SK-N-SH (cell line): Measurements from ENCODE around the gene PNPLA5. TPM values are rescaled to one million over a fixed set of nuclear protein-coding genes. Genes with fewer than 3 reads are reported as not detected.

Source experiments
- CTCF ChIA-PET: fragments of 300-600, 350-600 bp; formaldehyde crosslinking; extraction: SDS; loops from one replicate; lab custom pipeline; 2021; lab: Yijun Ruan, JAX
- POLR2A ChIA-PET: fragments of 350-600 bp; sonication (Branson Sonifier 250); formaldehyde crosslinking; extraction: SDS; loops from one replicate; lab custom pipeline; 2020; ENCODE audit warnings: antibody characterized with exemption, inconsistent platforms; lab: Yijun Ruan, JAX
- DNase-seq: peaks from one replicate; pipeline ENCODE4 v3.0.0; 2012
- H2AFZ ChIP-seq: fragments of 200-600 bp; sonication (generic); 2 replicates; pipeline ENCODE4 v1.8.1; 2016; ENCODE audit warnings: antibody characterized with exemption, mild to moderate bottlenecking, low read depth
- H3F3A ChIP-seq: fragments of 200-600 bp; sonication (generic); replicated peaks from 2 replicates; pipeline ENCODE3; 2016; ENCODE audit warnings: antibody characterized with exemption, mild to moderate bottlenecking; ENCODE audit not compliant: insufficient read depth
- H3K27ac ChIP-seq, 2 experiments: fragments of 200-500 bp in 1 of 2; fragments of 200-600 bp in 1 of 2; sonication (Bioruptor generic) in 1 of 2; sonication (generic), shearing (Covaris generic) in 1 of 2; 2 replicates each; pipeline versions ENCODE4 v1.5.1 to v1.6.1; 2014 to 2016; ENCODE audit warnings: low read depth in 2 of 2, inconsistent platforms in 1 of 2, low read length in 1 of 2, mild to moderate bottlenecking in 1 of 2, mixed read lengths in 1 of 2
- H3K27me3 ChIP-seq: fragments of 200-600 bp; sonication (generic), shearing (Covaris generic); 2 replicates; pipeline ENCODE4 v1.6.1; 2016; ENCODE audit warnings: mixed run types; ENCODE audit not compliant: insufficient read depth
- H3K36me3 ChIP-seq, 2 experiments: fragments of 200-500 bp in 1 of 2; fragments of 200-600 bp in 1 of 2; sonication (Bioruptor generic) in 1 of 2; sonication (generic) in 1 of 2; replicated peaks in 1 of 2; 2 replicates each; pipeline versions ENCODE3 to v1.5.1; 2014 to 2016; ENCODE audit warnings: low read length in 1 of 2, mild to moderate bottlenecking in 1 of 2; ENCODE audit not compliant: insufficient read depth in 2 of 2, control insufficient read depth in 1 of 2
- H3K4me1 ChIP-seq, 2 experiments: fragments of 200-500 bp in 1 of 2; fragments of 200-600 bp in 1 of 2; sonication (Bioruptor generic) in 1 of 2; sonication (generic), shearing (Covaris generic) in 1 of 2; 2 replicates each; pipeline versions ENCODE4 v1.5.1 to v1.6.1; 2014 to 2016; ENCODE audit warnings: low read depth in 1 of 2, low read length in 1 of 2, mixed run types in 1 of 2; ENCODE audit not compliant: insufficient read depth in 2 of 2, control insufficient read depth in 1 of 2
- H3K4me2 ChIP-seq: fragments of 200-600 bp; sonication (generic), shearing (Covaris generic); 2 replicates; pipeline ENCODE4 v1.6.1; 2017; ENCODE audit warnings: mixed run types
- H3K4me3 ChIP-seq, 2 experiments: fragments of 200-500 bp in 1 of 2; fragments of 200-600 bp in 1 of 2; sonication (Bioruptor generic) in 1 of 2; sonication (generic), shearing (Covaris generic) in 1 of 2; 2 replicates each; pipeline versions ENCODE4 v1.5.1 to v1.8.1; 2014 to 2016; ENCODE audit warnings: low read depth in 2 of 2, inconsistent platforms in 1 of 2, low read length in 1 of 2, mild to moderate bottlenecking in 1 of 2, mixed read lengths in 1 of 2, moderate library complexity in 1 of 2
- H3K79me2 ChIP-seq: fragments of 200-600 bp; sonication (generic); 2 replicates; pipeline ENCODE4 v1.8.1; 2017; ENCODE audit warnings: mild to moderate bottlenecking; ENCODE audit not compliant: insufficient read depth
- H3K9ac ChIP-seq: fragments of 200-600 bp; sonication (generic); 2 replicates; pipeline ENCODE4 v1.6.1; 2017; ENCODE audit warnings: mixed run types
- H3K9me2 ChIP-seq: fragments of 200-600 bp; sonication (generic); 2 replicates; pipeline ENCODE4 v1.6.1; 2017; ENCODE audit warnings: mixed run types
- H3K9me3 ChIP-seq: fragments of 200-600 bp; sonication (generic); 2 replicates; pipeline ENCODE4 v1.6.1; 2017; ENCODE audit warnings: mixed run types, mild to moderate bottlenecking, moderate library complexity
- H4K20me1 ChIP-seq: fragments of 200-600 bp; sonication (generic); 2 replicates; pipeline ENCODE4 v1.6.1; 2017; ENCODE audit warnings: mild to moderate bottlenecking, mixed run types; ENCODE audit not compliant: insufficient read depth
- CHD2 ChIP-seq: fragments of 150-350 bp; IDR thresholded peaks from 2 replicates; pipeline ENCODE4 v1.6.1; 2018; ENCODE audit warnings: low read length; ENCODE audit not compliant: partially characterized antibody
- EZH2phosphoT487 ChIP-seq: fragments of 200-600 bp; sonication (generic); IDR thresholded peaks from 2 replicates; pipeline ENCODE4 v1.6.1; 2017; ENCODE audit warnings: low read depth, mixed run types, mild to moderate bottlenecking, antibody characterized with exemption, moderate library complexity, borderline replicate concordance
- FOSL2 ChIP-seq: IDR thresholded peaks from 2 replicates; pipeline ENCODE4 v1.4.0; 2012; ENCODE audit warnings: low read depth, mild to moderate bottlenecking, moderate library complexity, borderline replicate concordance
- GABPA ChIP-seq: IDR thresholded peaks from 2 replicates; pipeline ENCODE4 v1.4.0; 2012; ENCODE audit warnings: low read depth, mild to moderate bottlenecking
- GATA2 ChIP-seq: sonication (generic); formaldehyde crosslinking; IDR thresholded peaks from 2 replicates; pipeline ENCODE4 v1.5.0; 2020; ENCODE audit warnings: mild to moderate bottlenecking, missing genetic modification reagents
- JUND ChIP-seq: IDR thresholded peaks from 2 replicates; pipeline ENCODE4 v1.4.0; 2012
- MAX ChIP-seq: IDR thresholded peaks from 2 replicates; pipeline ENCODE4 v1.4.0; 2012; ENCODE audit warnings: low read depth
- MEF2A ChIP-seq: IDR thresholded peaks from 2 replicates; pipeline ENCODE4 v1.4.0; 2012; ENCODE audit warnings: low read depth, borderline replicate concordance
- MXI1 ChIP-seq: IDR thresholded peaks from 2 replicates; pipeline ENCODE4 v1.6.1; 2012; ENCODE audit warnings: mild to moderate bottlenecking, low read depth, low read length, improper control_type of control experiment
- PBX3 ChIP-seq: IDR thresholded peaks from 2 replicates; pipeline ENCODE4; 2012
- SIN3A ChIP-seq: IDR thresholded peaks from 2 replicates; pipeline ENCODE4 v1.6.1; 2012; ENCODE audit warnings: low read depth, mild to moderate bottlenecking, low read length, moderate library complexity, borderline replicate concordance
- TEAD4 ChIP-seq: IDR thresholded peaks from 2 replicates; pipeline ENCODE4 v1.4.0; 2012; ENCODE audit warnings: mild to moderate bottlenecking, borderline replicate concordance; ENCODE audit not compliant: insufficient read depth
- YY1 ChIP-seq: IDR thresholded peaks from 2 replicates; pipeline ENCODE4 v1.4.0; 2012; ENCODE audit warnings: low read depth, mild to moderate bottlenecking
- WGBS: methylation state at CpG from one replicate; pipeline ENCODE4 v1.1.6; 2017; ENCODE audit warnings: low lambda C conversion rate; 5-methylcytosine and 5-hydroxymethylcytosine counted together
- polyA plus RNA-seq, 3 experiments: library from polyadenylated mRNA; depleted of rRNA; stranded (reverse); fragments of >200 nt; gene quantifications; 2 replicates each; pipeline ENCODE4 v1.2.3, GENCODE V29; 2012
- TF ChIP-seq, protein P1 (sequence below): IDR thresholded peaks from 2 replicates; pipeline ENCODE4 v1.6.1; 2012; ENCODE audit warnings: mild to moderate bottlenecking, low read depth, low read length, moderate library complexity
- TF ChIP-seq, protein P2 (sequence below): fragments of 150-350 bp; IDR thresholded peaks from 2 replicates; pipeline ENCODE4 v1.6.1; 2016; ENCODE audit warnings: mild to moderate bottlenecking, low read depth, low read length

The PNPLA5 gene
- polyA plus RNA-seq, 1 of the 3 experiments (the other 2 are of a cell fraction) = not detected

- TF ChIP-seq, protein P1, sequence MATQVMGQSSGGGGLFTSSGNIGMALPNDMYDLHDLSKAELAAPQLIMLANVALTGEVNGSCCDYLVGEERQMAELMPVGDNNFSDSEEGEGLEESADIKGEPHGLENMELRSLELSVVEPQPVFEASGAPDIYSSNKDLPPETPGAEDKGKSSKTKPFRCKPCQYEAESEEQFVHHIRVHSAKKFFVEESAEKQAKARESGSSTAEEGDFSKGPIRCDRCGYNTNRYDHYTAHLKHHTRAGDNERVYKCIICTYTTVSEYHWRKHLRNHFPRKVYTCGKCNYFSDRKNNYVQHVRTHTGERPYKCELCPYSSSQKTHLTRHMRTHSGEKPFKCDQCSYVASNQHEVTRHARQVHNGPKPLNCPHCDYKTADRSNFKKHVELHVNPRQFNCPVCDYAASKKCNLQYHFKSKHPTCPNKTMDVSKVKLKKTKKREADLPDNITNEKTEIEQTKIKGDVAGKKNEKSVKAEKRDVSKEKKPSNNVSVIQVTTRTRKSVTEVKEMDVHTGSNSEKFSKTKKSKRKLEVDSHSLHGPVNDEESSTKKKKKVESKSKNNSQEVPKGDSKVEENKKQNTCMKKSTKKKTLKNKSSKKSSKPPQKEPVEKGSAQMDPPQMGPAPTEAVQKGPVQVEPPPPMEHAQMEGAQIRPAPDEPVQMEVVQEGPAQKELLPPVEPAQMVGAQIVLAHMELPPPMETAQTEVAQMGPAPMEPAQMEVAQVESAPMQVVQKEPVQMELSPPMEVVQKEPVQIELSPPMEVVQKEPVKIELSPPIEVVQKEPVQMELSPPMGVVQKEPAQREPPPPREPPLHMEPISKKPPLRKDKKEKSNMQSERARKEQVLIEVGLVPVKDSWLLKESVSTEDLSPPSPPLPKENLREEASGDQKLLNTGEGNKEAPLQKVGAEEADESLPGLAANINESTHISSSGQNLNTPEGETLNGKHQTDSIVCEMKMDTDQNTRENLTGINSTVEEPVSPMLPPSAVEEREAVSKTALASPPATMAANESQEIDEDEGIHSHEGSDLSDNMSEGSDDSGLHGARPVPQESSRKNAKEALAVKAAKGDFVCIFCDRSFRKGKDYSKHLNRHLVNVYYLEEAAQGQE = no peak
- TF ChIP-seq, protein P2, sequence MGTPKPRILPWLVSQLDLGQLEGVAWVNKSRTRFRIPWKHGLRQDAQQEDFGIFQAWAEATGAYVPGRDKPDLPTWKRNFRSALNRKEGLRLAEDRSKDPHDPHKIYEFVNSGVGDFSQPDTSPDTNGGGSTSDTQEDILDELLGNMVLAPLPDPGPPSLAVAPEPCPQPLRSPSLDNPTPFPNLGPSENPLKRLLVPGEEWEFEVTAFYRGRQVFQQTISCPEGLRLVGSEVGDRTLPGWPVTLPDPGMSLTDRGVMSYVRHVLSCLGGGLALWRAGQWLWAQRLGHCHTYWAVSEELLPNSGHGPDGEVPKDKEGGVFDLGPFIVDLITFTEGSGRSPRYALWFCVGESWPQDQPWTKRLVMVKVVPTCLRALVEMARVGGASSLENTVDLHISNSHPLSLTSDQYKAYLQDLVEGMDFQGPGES = no peak
- TF ChIP-seq, all 33 proteins: peak for 4
Measured at GRCh38 chr22:43883012-43883661, 8.7 kb downstream of the PNPLA5 start (continued).

DNA sequence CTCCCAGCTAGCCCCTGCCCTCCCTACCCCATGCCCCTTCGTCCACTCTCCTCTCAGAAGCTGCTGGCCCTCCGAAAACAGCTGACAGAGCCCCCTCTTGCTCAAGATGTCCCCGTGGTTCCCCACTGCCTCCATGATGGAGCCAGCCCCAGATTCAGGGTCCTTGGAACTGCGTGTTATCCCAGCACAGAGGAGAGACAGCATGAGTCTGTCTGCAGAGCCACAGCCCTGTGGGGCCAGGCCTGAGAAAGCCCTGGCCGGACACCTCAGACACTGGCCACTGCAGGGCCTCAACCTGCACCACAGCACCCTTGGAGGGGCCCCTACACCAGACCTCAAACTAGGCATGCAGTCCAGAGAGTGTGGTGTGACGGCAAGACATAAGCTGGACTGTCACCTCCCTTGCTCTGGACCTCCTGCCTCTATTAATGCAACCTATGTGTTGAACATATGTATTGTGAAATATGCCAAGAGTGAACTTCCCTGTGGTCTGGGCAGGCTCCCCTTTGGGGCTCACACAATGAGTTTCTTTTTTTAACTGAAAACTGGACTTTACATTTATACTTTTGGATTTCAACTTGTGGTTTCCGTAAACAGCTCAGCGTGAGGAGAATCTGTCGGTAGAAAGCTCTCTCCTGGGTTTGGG lies 9.6 kb downstream of the PNPLA5 start:
- H3K27me3 ChIP-seq = no peaks in the 10 kb centered on the region; the same call in 1 of the 2 replicates
- no peak overlapping the region for H3K9ac ChIP-seq
- no peaks in the 10 kb centered on the region for H3K9me2 ChIP-seq
- no peak overlapping the region for H2AFZ ChIP-seq
- no peaks in the 10 kb centered on the region for H3K79me2 ChIP-seq
- H4K20me1 ChIP-seq = no peaks in the 10 kb centered on the region
- no peak overlapping the region for H3K27ac ChIP-seq
- WGBS = 63% methylated on average over 6 of the region's 9 CpGs
- DNase-seq = no peak
- TF ChIP-seq GABPA = no peak
- TF ChIP-seq YY1 = no peak
- TF ChIP-seq, protein P1 = no peak
- TF ChIP-seq EZH2phosphoT487 = no peak
- no peak for TF ChIP-seq TEAD4
- TF ChIP-seq MAX = no peak
- TF ChIP-seq, protein P2 = no peak
- TF ChIP-seq JUND = no peak
- no peak for TF ChIP-seq MEF2A
- no peak for TF ChIP-seq MXI1
- TF ChIP-seq PBX3 = no peak
- TF ChIP-seq FOSL2 = no peak
- no peak for TF ChIP-seq CHD2
- no peak for TF ChIP-seq GATA2 (CRISPR knock-in tag)
- TF ChIP-seq SIN3A = no peak
- no peaks in the 10 kb centered on the region for H3K4me1 ChIP-seq
- no peaks in the 10 kb centered on the region for H3K36me3 ChIP-seq
- no peak overlapping the region for H3K4me2 ChIP-seq
- POLR2A ChIA-PET = no interaction called here
- H3K4me3 ChIP-seq = no peak overlapping the region
- CTCF ChIA-PET = interaction anchor here (0.6 to 2.2 kb wide), 16 partner anchors 11 to 495 kb away, joined by 3 to 21 read pairs (median 3); partner anchors contain the start of gene SAMM50
- no peaks in the 10 kb centered on the region for H3F3A ChIP-seq
- no peaks in the 10 kb centered on the region for H3K9me3 ChIP-seq
